ENCODE data around the gene TOMM70.

Gene TOMM70

DNA sequence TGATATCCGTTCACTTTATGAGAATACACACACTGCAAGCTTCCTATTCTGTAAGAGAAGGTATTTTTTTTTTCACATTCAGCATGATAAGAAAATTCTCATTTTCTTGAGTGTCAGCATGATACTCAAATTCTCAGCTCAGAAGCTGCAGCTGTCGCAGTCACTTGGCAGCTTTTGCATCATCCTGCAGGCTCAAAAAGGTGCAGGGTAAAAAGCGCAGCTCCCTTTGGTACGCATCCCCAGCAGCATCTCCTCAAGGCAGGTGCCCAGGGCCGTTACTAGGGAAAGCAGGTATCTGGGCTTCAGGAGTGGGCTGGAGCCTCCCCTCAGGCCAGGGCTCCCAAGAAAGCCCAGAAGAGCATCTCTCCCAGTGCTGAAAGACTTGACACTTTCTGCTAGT lies 22.7 kb upstream of the TOMM70 start:
- no peaks in the 10 kb centered on the region for H3K4me1 Mint-ChIP-seq (ENCODE audit: low read depth)
- H3K27ac Mint-ChIP-seq, result no peak overlapping the region
- H3K9me3 Mint-ChIP-seq, result no peaks in the 10 kb centered on the region
- H3K27me3 Mint-ChIP-seq (ENCODE audit: low read depth), result peaks cover 14% of the 10 kb centered on the region
- no peaks in the 10 kb centered on the region for H3K36me3 Mint-ChIP-seq (ENCODE audit: low read depth)
- no peak overlapping the region for H3K4me3 Mint-ChIP-seq

GRCh38 chr3:100420885-100421284 lies 20.0 kb upstream of the TOMM70 start:
- no peaks in the 10 kb centered on the region for H3K9me3 Mint-ChIP-seq
- H3K4me3 Mint-ChIP-seq, result no peak overlapping the region
- no peaks in the 10 kb centered on the region for H3K36me3 Mint-ChIP-seq (ENCODE audit: low read depth)
- H3K4me1 Mint-ChIP-seq (ENCODE audit: low read depth), result no peaks in the 10 kb centered on the region
- no peak overlapping the region for H3K27ac Mint-ChIP-seq
- peaks cover 14% of the 10 kb centered on the region for H3K27me3 Mint-ChIP-seq (ENCODE audit: low read depth)

GRCh38 chr3:100419406-100419805 lies 18.5 kb upstream of the TOMM70 start:
- H3K27me3 Mint-ChIP-seq (ENCODE audit: low read depth), result peaks cover 14% of the 10 kb centered on the region
- H3K9me3 Mint-ChIP-seq, result no peaks in the 10 kb centered on the region
- H3K4me1 Mint-ChIP-seq (ENCODE audit: low read depth), result no peaks in the 10 kb centered on the region
- no peak overlapping the region for H3K4me3 Mint-ChIP-seq
- H3K36me3 Mint-ChIP-seq (ENCODE audit: low read depth), result no peaks in the 10 kb centered on the region
- no peak overlapping the region for H3K27ac Mint-ChIP-seq

- Mint-ChIP-seq H3K36me3 (ENCODE audit: low read depth) (peaks cover 1% of the 10 kb centered on the region), H3K27me3 (ENCODE audit: low read depth) (peaks cover 12% of the 10 kb centered on the region), H3K4me3 (no peak overlapping the region), H3K9me3 (no peaks in the 10 kb centered on the region), H3K27ac (no peak overlapping the region), H3K4me1 (ENCODE audit: low read depth) (no peaks in the 10 kb centered on the region)
Measured at GRCh38 chr3:100416863-100417262, 16.0 kb upstream of the TOMM70 start.

DNA sequence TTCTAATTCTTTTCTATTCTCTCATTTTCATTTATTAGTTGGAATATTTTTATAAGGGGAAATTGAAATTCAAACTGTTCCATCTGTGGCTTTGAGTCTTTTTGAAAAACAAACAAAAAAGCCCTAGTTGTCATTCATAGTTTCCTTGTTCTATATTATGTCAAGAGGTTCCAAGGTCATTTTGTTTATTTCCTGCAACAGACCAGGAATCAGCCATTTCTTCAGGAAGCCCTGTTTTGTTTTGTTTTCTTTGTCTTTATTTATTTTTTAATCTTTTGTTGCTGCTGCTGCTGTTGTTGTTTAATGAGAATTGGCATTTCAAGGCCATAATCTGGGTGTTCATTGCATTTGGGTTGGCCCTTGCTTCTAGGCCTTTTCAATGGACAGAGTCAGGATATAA lies 15.3 kb upstream of the TOMM70 start:
- H3K4me1 Mint-ChIP-seq (ENCODE audit: low read depth), result no peaks in the 10 kb centered on the region
- no peaks in the 10 kb centered on the region for H3K9me3 Mint-ChIP-seq
- no peak overlapping the region for H3K4me3 Mint-ChIP-seq
- H3K27me3 Mint-ChIP-seq (ENCODE audit: low read depth), result peaks cover 11% of the 10 kb centered on the region
- peaks cover 1% of the 10 kb centered on the region for H3K36me3 Mint-ChIP-seq (ENCODE audit: low read depth)
- no peak overlapping the region for H3K27ac Mint-ChIP-seq

DNA sequence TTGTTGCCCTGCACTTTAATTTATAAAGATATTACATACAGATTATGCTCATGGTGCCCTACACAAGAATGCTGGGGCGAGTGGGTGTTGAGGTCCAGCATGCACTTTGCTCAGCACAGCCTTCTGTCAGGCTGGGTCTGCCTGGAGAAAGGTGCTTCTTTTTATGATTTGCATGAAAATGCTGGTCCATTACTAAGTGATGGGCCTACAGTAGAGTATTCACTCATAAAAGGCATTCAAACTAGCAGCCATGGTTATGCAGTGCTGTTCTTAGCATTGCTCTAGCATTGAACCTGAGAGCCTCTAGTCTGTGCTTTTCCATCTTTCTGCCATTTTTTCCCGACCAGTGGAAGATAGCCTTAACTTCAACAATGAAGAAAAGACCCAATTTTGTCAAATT lies 12.7 kb upstream of the TOMM70 start:
- Mint-ChIP-seq H3K9me3 (peaks cover 3% of the 10 kb centered on the region), H3K4me3 (no peak overlapping the region), H3K36me3 (ENCODE audit: low read depth) (peaks cover 4% of the 10 kb centered on the region), H3K27ac (no peak overlapping the region), H3K4me1 (ENCODE audit: low read depth) (no peaks in the 10 kb centered on the region), H3K27me3 (ENCODE audit: low read depth) (no peaks in the 10 kb centered on the region)

DNA sequence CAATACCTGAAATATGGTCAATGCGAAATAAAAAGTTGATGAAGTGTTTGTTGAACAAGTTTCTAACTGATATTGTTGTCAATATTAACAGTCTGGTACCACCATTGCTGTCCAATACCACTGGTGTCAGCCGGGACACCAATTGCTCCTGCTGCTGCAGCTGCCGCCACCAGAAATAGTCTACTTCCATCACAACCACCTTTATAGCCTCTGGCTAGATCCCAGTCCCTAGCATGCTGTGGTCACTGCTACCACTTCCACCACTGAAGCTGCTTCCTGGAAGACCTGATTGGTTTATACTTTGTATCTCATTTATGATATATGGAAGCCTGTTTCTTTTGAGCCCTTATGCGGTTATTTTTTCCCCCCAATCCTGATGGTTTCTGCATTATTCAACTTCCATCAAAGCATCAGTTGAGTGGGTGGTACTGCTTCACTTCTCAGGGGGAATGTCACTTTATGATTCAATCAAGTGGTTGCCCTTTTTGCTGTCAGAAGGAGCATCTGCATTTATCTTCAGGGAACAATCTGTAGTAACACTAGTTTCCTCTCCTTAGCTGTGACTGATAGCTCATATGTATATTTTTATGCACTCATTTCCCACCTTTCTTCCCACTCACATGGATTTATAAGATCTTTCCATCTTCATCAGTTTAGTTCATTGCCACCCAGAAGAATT lies 12.2 kb upstream of the TOMM70 start:
- H3K36me3 Mint-ChIP-seq (ENCODE audit: low read depth), result peaks cover 5% of the 10 kb centered on the region
- no peak overlapping the region for H3K4me3 Mint-ChIP-seq
- no peaks in the 10 kb centered on the region for H3K27me3 Mint-ChIP-seq (ENCODE audit: low read depth)
- H3K4me1 Mint-ChIP-seq (ENCODE audit: low read depth), result no peaks in the 10 kb centered on the region
- peaks cover 6% of the 10 kb centered on the region for H3K9me3 Mint-ChIP-seq
- H3K27ac Mint-ChIP-seq, result no peak overlapping the region

- Mint-ChIP-seq H3K27me3 (ENCODE audit: low read depth) (no peaks in the 10 kb centered on the region), H3K4me1 (ENCODE audit: low read depth) (no peaks in the 10 kb centered on the region), H3K9me3 (peaks cover 18% of the 10 kb centered on the region), H3K27ac (no peak overlapping the region), H3K4me3 (no peak overlapping the region), H3K36me3 (ENCODE audit: low read depth) (peaks cover 13% of the 10 kb centered on the region)
Measured at GRCh38 chr3:100411091-100411982, 10.4 kb upstream of the TOMM70 start.

DNA sequence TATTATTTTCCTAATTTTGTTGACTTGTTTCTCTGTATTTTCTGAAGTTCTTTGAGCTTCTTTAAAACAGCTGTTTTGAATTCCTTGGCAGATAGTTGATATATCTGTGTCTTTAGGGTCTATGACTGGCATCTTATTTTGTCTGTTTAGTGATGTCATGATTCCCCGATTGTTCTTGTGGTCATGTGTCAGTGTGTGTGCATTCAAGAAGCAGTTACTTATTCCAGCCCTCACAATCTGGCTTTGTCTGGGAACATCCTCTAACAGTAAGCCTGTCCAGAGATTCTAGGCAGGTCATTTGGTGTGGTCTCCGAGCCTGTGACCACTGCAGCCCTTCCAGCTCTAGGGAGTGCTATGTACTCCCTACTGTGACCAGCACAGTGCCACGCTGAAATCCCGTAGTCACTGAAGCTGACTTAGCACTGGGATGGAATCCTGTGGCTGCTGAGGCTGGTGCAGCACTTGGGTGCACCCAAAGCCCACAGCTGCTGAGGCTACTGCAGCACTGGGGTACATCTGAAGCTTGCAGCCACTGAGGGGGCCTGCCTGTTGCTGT lies 7.2 kb upstream of the TOMM70 start:
- Mint-ChIP-seq H3K36me3 (ENCODE audit: low read depth) (peaks cover 17% of the 10 kb centered on the region), H3K27me3 (ENCODE audit: low read depth) (no peaks in the 10 kb centered on the region), H3K4me1 (ENCODE audit: low read depth) (peaks cover 14% of the 10 kb centered on the region), H3K4me3 (no peak overlapping the region), H3K27ac (no peak overlapping the region), H3K9me3 (peaks cover 23% of the 10 kb centered on the region)

GRCh38 chr3:100407164-100407563 lies 6.3 kb upstream of the TOMM70 start:
- H3K27ac Mint-ChIP-seq, result no peak overlapping the region
- peaks cover 16% of the 10 kb centered on the region for H3K36me3 Mint-ChIP-seq (ENCODE audit: low read depth)
- H3K27me3 Mint-ChIP-seq (ENCODE audit: low read depth), result no peaks in the 10 kb centered on the region
- no peak overlapping the region for H3K4me3 Mint-ChIP-seq
- peaks cover 23% of the 10 kb centered on the region for H3K9me3 Mint-ChIP-seq
- H3K4me1 Mint-ChIP-seq (ENCODE audit: low read depth), result peaks cover 21% of the 10 kb centered on the region

DNA sequence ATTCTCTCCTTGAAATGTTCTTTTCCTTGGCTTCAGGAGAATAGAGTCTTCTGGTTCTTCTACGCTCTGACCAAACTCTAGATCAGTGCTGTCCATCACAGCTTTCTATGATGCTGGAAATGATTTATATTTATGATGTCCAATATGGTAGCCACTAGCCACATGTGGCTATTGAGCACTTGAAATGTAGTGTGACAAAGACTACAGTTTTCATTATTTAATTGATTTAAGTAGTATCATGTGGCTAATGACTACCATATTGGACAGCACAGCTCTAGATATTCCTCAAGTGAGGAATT lies 3.3 kb upstream of the TOMM70 start:
- Mint-ChIP-seq H3K9me3 (peaks cover 23% of the 10 kb centered on the region), H3K4me3 (no peak overlapping the region), H3K36me3 (ENCODE audit: low read depth) (peaks cover 13% of the 10 kb centered on the region), H3K27me3 (ENCODE audit: low read depth) (no peaks in the 10 kb centered on the region), H3K27ac (no peak overlapping the region), H3K4me1 (ENCODE audit: low read depth) (peaks cover 36% of the 10 kb centered on the region)

- Mint-ChIP-seq H3K4me3 (peak overlapping the region; percentile 15), H3K27ac (no peak overlapping the region), H3K27me3 (ENCODE audit: low read depth) (no peaks in the 10 kb centered on the region), H3K36me3 (ENCODE audit: low read depth) (peaks cover 13% of the 10 kb centered on the region), H3K9me3 (peaks cover 20% of the 10 kb centered on the region), H3K4me1 (ENCODE audit: low read depth) (peaks cover 41% of the 10 kb centered on the region)
Measured at GRCh38 chr3:100403362-100404249, 2.7 kb upstream of the TOMM70 start.

DNA sequence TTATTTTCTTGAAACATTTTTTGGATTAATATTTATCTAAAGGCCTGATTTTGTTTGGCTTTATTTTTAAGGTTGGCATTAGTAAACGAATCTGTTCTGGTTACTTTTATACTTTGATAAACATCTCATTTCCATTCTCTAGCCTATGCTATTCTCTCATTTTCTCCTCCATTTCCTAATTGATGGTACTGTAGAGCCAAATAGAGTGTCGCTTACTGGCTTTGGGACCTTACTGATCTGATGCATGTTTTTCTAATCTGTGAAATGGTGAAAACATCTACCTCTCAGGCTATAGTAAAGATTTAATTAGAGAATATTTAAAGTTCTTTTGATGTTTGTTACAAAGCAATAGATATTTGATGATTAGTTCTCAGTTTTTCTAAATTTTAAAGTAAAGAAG lies 2.0 kb upstream of the TOMM70 start:
- peaks cover 44% of the 10 kb centered on the region for H3K4me1 Mint-ChIP-seq (ENCODE audit: low read depth)
- H3K9me3 Mint-ChIP-seq, result peaks cover 16% of the 10 kb centered on the region
- H3K27me3 Mint-ChIP-seq (ENCODE audit: low read depth), result no peaks in the 10 kb centered on the region
- H3K4me3 Mint-ChIP-seq, result peak overlapping the region; percentile 98
- H3K27ac Mint-ChIP-seq, result peak overlapping the region; percentile 38
- H3K36me3 Mint-ChIP-seq (ENCODE audit: low read depth), result peaks cover 11% of the 10 kb centered on the region

GRCh38 chr3:100402256-100402655 lies 1.4 kb upstream of the TOMM70 start:
- Mint-ChIP-seq H3K9me3 (peaks cover 10% of the 10 kb centered on the region), H3K4me1 (ENCODE audit: low read depth) (peaks cover 44% of the 10 kb centered on the region), H3K4me3 (peak overlapping the region; percentile 98), H3K27ac (peak overlapping the region; percentile 96), H3K36me3 (ENCODE audit: low read depth) (peaks cover 5% of the 10 kb centered on the region), H3K27me3 (ENCODE audit: low read depth) (no peaks in the 10 kb centered on the region)

Data from T-helper 1 cell treated with Interleukin-12 subunit alpha and Interleukin-12 subunit beta and Interleukin-4 antibody, amounts not matched to agents 30 μg/mL and 1 μg/mL, for 36 hours (primary cell).